A673 (cell line): ENCODE measurements around the gene STT3B. TPM values are rescaled to one million over a fixed set of nuclear protein-coding genes. Genes with fewer than 3 reads are reported as not detected.

ENCODE experiments used
- BruUV-seq: library from RNA; stranded (reverse); fragments of 400-500 nt; replicated peaks from 2 replicates; lab custom pipeline; 2021; lab: Mats Ljungman, UMichigan
- CTCF ChIA-PET: fragments of 300-600 bp; sonication (Branson Sonifier 250); formaldehyde crosslinking; loops from one replicate; lab custom pipeline; 2022; ENCODE audit warnings: antibody characterized with exemption; lab: Charles Lee
- POLR2A ChIA-PET: fragments of 300-600 bp; sonication (Branson Sonifier 250); formaldehyde crosslinking; loops from one replicate; lab custom pipeline; 2022; ENCODE audit warnings: antibody characterized with exemption; ENCODE audit not compliant: low non-redundant PET; lab: Charles Lee
- DNase-seq: peaks from one replicate; pipeline ENCODE4 v3.0.0-alpha.2; 2015; ENCODE audit warnings: low spot score
- H3K27ac ChIP-seq: fragments of 200-600 bp; sonication (generic); 2 replicates; pipeline ENCODE4 v1.5.1; 2016; ENCODE audit warnings: mixed run types, low read depth, mild to moderate bottlenecking, mixed read lengths, antibody characterized with exemption, low read length; ENCODE audit not compliant: poor library complexity, severe bottlenecking
- H3K27me3 ChIP-seq: fragments of 200-600 bp; sonication (generic); replicated peaks from 2 replicates; pipeline ENCODE4 v1.6.1; 2017; ENCODE audit warnings: mixed run types, low read depth, mild to moderate bottlenecking, mixed read lengths, antibody characterized with exemption, low read length; ENCODE audit not compliant: insufficient read depth, poor library complexity
- H3K36me3 ChIP-seq: fragments of 200-600 bp; sonication (generic); 2 replicates; pipeline ENCODE4 v1.6.1; 2016; ENCODE audit warnings: mixed run types, mild to moderate bottlenecking, mixed read lengths, antibody characterized with exemption, low read length; ENCODE audit not compliant: insufficient read depth, poor library complexity, severe bottlenecking
- H3K4me1 ChIP-seq: fragments of 200-600 bp; sonication (generic); 2 replicates; pipeline ENCODE4 v1.6.1; 2017; ENCODE audit warnings: mixed run types, mild to moderate bottlenecking, mixed read lengths, antibody characterized with exemption, low read length; ENCODE audit not compliant: insufficient read depth, poor library complexity, severe bottlenecking
- H3K4me3 ChIP-seq: fragments of 200-600 bp; sonication (generic); 2 replicates; pipeline ENCODE4 v1.5.1; 2016; ENCODE audit warnings: low read depth, mixed run types, mild to moderate bottlenecking, mixed read lengths, low read length; ENCODE audit not compliant: poor library complexity, severe bottlenecking
- H3K9me3 ChIP-seq: fragments of 200-600 bp; sonication (generic); 2 replicates; pipeline ENCODE4 v1.6.1; 2016; ENCODE audit warnings: mixed run types, low read depth, mild to moderate bottlenecking, mixed read lengths, antibody characterized with exemption, low read length; ENCODE audit not compliant: poor library complexity, severe bottlenecking
- EZH2 ChIP-seq: fragments of 200-600 bp; sonication (generic); IDR thresholded peaks from 2 replicates; pipeline ENCODE4 v1.6.1; 2017; ENCODE audit warnings: borderline replicate concordance, low read depth, mild to moderate bottlenecking, mixed read lengths, antibody characterized with exemption, low read length; ENCODE audit not compliant: poor library complexity, severe bottlenecking
- intact Hi-C: fragments of 100-400 bp; cut with micrococcal nuclease; formaldehyde crosslinking; loops from one replicate; pipeline ENCODE4 v1.10.0; 2022; ENCODE audit not compliant: unreplicated experiment
- total RNA-seq: library from RNA; stranded (reverse); gene quantifications from 2 replicates; pipeline ENCODE4 v1.2.3, GENCODE V29; 2021
- TF ChIP-seq, protein P1 (sequence below): fragments of 300-800, 200-600 bp; sonication (generic); conservative IDR thresholded peaks from 2 replicates; pipeline ENCODE4 v1.5.1; 2017; ENCODE audit warnings: low read depth, mild to moderate bottlenecking, antibody characterized with exemption, low read length, moderate library complexity, mixed read lengths

Gene STT3B
- total RNA-seq, 1 experiment from 2014 or later: 137 TPM

DNA sequence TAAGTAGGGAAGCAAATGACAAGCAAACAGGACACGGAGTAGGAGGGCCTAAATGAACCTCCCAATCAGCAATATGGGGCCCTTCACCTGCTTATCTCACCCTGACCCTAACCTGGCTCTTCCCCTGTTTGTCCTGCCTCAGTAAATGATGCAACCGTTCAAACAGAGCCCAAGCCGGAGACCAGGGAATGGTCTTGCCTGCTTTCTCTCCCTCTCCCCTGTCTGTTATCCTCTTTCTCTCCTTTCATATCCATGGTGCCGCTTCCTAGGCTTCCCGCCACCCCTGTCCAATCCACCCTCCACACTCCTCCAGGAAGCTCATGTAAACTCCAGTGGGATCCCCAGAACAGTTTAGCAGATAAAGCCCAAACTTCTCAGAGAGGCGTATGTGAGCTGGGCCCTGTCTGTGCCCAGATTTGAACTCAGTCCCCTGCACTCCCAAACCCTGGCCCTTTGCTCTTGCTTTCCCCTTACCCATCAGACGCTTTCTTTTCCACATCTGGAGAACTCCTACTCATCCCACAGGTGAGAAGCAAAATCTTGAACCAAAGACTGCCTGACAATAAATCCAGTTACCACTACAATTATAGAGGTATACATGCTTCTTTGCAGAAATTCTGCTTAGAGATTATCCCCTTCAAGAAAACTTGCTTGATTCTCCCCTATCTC is 45.7 kb upstream of the STT3B start:
- Histone ChIP-seq H3K4me3 (no peak overlapping the region), H3K27me3 (no peaks in the 10 kb centered on the region), H3K9me3 (peaks cover 9% of the 10 kb centered on the region), H3K36me3 (no peaks in the 10 kb centered on the region), H3K4me1 (no peaks in the 10 kb centered on the region), H3K27ac (no peak overlapping the region)
- ChIA-PET CTCF (no interaction called here), POLR2A (no interaction called here)
- no TSS peak for BruUV-seq
- TF ChIP-seq, protein P1, sequence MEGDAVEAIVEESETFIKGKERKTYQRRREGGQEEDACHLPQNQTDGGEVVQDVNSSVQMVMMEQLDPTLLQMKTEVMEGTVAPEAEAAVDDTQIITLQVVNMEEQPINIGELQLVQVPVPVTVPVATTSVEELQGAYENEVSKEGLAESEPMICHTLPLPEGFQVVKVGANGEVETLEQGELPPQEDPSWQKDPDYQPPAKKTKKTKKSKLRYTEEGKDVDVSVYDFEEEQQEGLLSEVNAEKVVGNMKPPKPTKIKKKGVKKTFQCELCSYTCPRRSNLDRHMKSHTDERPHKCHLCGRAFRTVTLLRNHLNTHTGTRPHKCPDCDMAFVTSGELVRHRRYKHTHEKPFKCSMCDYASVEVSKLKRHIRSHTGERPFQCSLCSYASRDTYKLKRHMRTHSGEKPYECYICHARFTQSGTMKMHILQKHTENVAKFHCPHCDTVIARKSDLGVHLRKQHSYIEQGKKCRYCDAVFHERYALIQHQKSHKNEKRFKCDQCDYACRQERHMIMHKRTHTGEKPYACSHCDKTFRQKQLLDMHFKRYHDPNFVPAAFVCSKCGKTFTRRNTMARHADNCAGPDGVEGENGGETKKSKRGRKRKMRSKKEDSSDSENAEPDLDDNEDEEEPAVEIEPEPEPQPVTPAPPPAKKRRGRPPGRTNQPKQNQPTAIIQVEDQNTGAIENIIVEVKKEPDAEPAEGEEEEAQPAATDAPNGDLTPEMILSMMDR: no peak
- no peak for TF ChIP-seq EZH2
- no peak for DNase-seq
- intact Hi-C loops: no loop called here

DNA sequence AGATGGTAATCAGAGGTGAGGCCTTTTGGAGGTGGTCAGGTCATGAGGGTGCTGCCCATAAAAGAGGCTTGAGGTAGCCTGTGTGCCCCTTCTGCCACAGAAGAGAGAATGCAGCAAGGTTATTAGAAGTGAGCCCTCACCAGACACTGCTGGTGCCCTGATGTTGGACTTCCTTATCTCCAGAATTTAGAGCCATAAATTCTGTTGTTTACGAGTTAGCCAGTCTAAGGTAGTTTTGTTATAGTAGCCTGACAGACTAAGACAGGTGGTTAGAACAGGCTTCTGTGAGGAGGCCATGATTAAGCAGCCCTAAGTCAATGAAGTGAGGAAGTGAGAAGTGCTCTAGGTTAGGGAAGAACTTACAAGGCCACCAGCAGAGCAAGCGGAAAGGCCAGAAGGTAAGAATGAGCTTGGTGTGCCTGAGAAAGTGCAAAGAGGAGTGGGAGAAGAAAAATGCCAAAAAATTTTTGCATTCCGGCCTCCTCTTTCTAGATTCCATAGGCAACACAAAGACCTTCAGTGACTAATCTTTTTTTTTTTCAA is 44.2 kb upstream of the STT3B start:
- no peak overlapping the region for H3K27ac ChIP-seq
- CTCF ChIA-PET: no interaction called here
- H3K9me3 ChIP-seq: peaks cover 9% of the 10 kb centered on the region
- POLR2A ChIA-PET: no interaction called here
- no peak overlapping the region for H3K4me3 ChIP-seq
- TF ChIP-seq, protein P1: no peak
- TF ChIP-seq EZH2: no peak
- no peaks in the 10 kb centered on the region for H3K4me1 ChIP-seq
- no peaks in the 10 kb centered on the region for H3K27me3 ChIP-seq
- no peak for DNase-seq
- BruUV-seq: no TSS peak
- intact Hi-C loops: no loop called here
- no peaks in the 10 kb centered on the region for H3K36me3 ChIP-seq

DNA sequence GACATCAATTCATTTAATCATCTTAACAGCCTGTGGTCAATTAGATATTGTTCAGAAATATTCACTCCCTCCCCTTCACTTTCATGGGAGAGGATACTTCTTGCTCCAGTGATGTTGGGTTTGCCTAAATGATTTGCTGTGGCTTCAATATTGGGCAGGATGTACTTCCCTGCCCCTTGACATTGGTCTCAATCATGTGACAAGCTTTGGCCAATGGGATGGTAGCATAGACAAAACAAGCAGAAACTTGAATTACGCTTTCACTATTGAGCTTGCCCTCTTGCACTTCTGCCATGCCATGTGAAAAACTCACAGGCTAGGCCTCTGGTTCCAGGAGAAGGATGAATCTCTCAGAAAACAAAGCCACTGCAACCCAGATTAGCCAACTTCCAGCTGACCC is 42.2 kb upstream of the STT3B start:
- ChIA-PET CTCF (no interaction called here), POLR2A (no interaction called here)
- no TSS peak for BruUV-seq
- no peak for TF ChIP-seq EZH2
- TF ChIP-seq, protein P1: no peak
- intact Hi-C loops: no loop called here
- DNase-seq: no peak
- H3K4me1 ChIP-seq: no peaks in the 10 kb centered on the region
- no peak overlapping the region for H3K27ac ChIP-seq
- peaks cover 9% of the 10 kb centered on the region for H3K9me3 ChIP-seq
- H3K27me3 ChIP-seq: no peaks in the 10 kb centered on the region
- H3K36me3 ChIP-seq: no peaks in the 10 kb centered on the region
- no peak overlapping the region for H3K4me3 ChIP-seq
